K562 (cell line): ENCODE measurements around the gene EXOSC9. TPM values are rescaled to one million over a fixed set of nuclear protein-coding genes. Genes with fewer than 3 reads are reported as not detected.

Source experiments
- CBX3 ChIP-seq, 2 experiments: IDR thresholded peaks; 1 replicate in 1 of 2; 2 replicates in 1 of 2; pipeline ENCODE4 v1.6.1; 2012; ENCODE audit warnings: inconsistent platforms in 2 of 2, low read length in 2 of 2, borderline replicate concordance in 1 of 2, control low read depth in 1 of 2
- CREB1 ChIP-seq, 2 experiments: sonication (generic) in 1 of 2; formaldehyde crosslinking in 1 of 2; IDR thresholded peaks; 2 replicates each; pipeline versions ENCODE4 v1.6.1 to v1.8.0; 2012 to 2022; ENCODE audit warnings: inconsistent platforms in 1 of 2, mild to moderate bottlenecking in 1 of 2, missing genetic modification reagents in 1 of 2, moderate library complexity in 1 of 2
- EGR1 ChIP-seq: fragments of 450-650 bp; conservative IDR thresholded peaks from 2 replicates; pipeline ENCODE4 v1.6.1; 2017; ENCODE audit warnings: mild to moderate bottlenecking
- GTF2F1 ChIP-seq: IDR thresholded peaks from 2 replicates; pipeline ENCODE4 v1.6.1; 2011; ENCODE audit warnings: low read depth, low read length, improper control_type of control experiment
- HDAC2 ChIP-seq: fragments of 450-650 bp; IDR thresholded peaks from 2 replicates; pipeline ENCODE4 v1.6.1; 2016; ENCODE audit warnings: mild to moderate bottlenecking
- HDAC8 ChIP-seq: fragments of 450-650 bp; IDR thresholded peaks from 2 replicates; pipeline ENCODE4 v1.6.1; 2016; ENCODE audit warnings: mild to moderate bottlenecking, missing genetic modification characterization, moderate library complexity, missing compliant biosample characterization
- HLTF ChIP-seq: fragments of 450-650 bp; IDR thresholded peaks from 2 replicates; pipeline ENCODE4 v1.6.1; 2016
- MAFF ChIP-seq: IDR thresholded peaks from 2 replicates; pipeline ENCODE4 v1.6.1; 2012; ENCODE audit warnings: low read length, improper control_type of control experiment
- PTBP1 ChIP-seq: fragments of 200-400 bp; formaldehyde crosslinking; IDR thresholded peaks from 2 replicates; pipeline ENCODE4 v1.6.1; 2017; ENCODE audit warnings: low read depth, low read length
- RAD51 ChIP-seq: fragments of 450-650 bp; IDR thresholded peaks from 2 replicates; pipeline ENCODE4 v1.7.1; 2016; ENCODE audit warnings: low read depth, mild to moderate bottlenecking, borderline replicate concordance
- SMAD2 ChIP-seq: fragments of 150-350 bp; IDR thresholded peaks from 2 replicates; pipeline ENCODE4 v1.6.1; 2014; ENCODE audit warnings: low read depth, mild to moderate bottlenecking, low read length
- SMAD4 ChIP-seq: fragments of 250-450 bp; sonication (Bioruptor Pico); conservative IDR thresholded peaks from 2 replicates; pipeline ENCODE4 v1.8.0; 2021; ENCODE audit warnings: inconsistent platforms, mild to moderate bottlenecking, moderate library complexity
- STAT5B ChIP-seq: fragments of 250-450 bp; sonication (Bioruptor Pico); IDR thresholded peaks from 2 replicates; pipeline ENCODE4 v1.8.0; 2021; ENCODE audit warnings: mild to moderate bottlenecking, inconsistent platforms
- TCF7L2 ChIP-seq: fragments of 150-350 bp; IDR thresholded peaks from 2 replicates; pipeline ENCODE4 v1.6.1; 2016; ENCODE audit warnings: low read depth, mild to moderate bottlenecking, low read length, moderate library complexity
- XRCC5 ChIP-seq: fragments of 200-400 bp; formaldehyde crosslinking; IDR thresholded peaks from 2 replicates; pipeline ENCODE4 v1.6.1; 2017; ENCODE audit warnings: low read depth, mild to moderate bottlenecking, low read length
- ZNF143 ChIP-seq: sonication (generic); formaldehyde crosslinking; IDR thresholded peaks from 2 replicates; pipeline ENCODE4 v1.9.0; 2022; ENCODE audit warnings: mild to moderate bottlenecking, missing genetic modification reagents
- ZNF444 ChIP-seq: fragments of 250-450 bp; sonication (Bioruptor Pico); IDR thresholded peaks from 2 replicates; pipeline ENCODE4 v1.4.0; 2020; ENCODE audit warnings: mild to moderate bottlenecking, moderate library complexity
- ZNF551 ChIP-seq: fragments of 250-450 bp; sonication (Bioruptor Pico); IDR thresholded peaks from 2 replicates; pipeline ENCODE4 v1.5.0; 2021; ENCODE audit warnings: mild to moderate bottlenecking, moderate library complexity
- ZNF589 ChIP-seq: fragments of 200-800 bp; sonication (Bioruptor generic); IDR thresholded peaks from 2 replicates; pipeline ENCODE4 v1.6.1; 2016; ENCODE audit warnings: low read depth, missing genetic modification characterization, missing compliant biosample characterization
- ZNF717 ChIP-seq: fragments of 250-450 bp; sonication (Bioruptor Pico); IDR thresholded peaks from 2 replicates; pipeline ENCODE4 v1.5.0; 2021
- polyA plus RNA-seq, 8 experiments: library from polyadenylated mRNA; depleted of rRNA in 4 of 8; stranded (reverse) in 5 of 8; unstranded in 3 of 8; fragments of >200 nt; fragmentation: Nextera tagmentation in 2 of 8; fragmentation: Illumina TruSeq in 1 of 8; extraction: Ambion mirVana in 2 of 8; extraction: Trizol in 1 of 8; gene quantifications; 2 replicates each; pipeline versions ENCODE4 v1.2.1 to v1.2.3, GENCODE V29; 2011 to 2014; ENCODE audit warnings: inconsistent platforms in 1 of 8, missing spikeins in 1 of 8
- total RNA-seq, 7 experiments: library from RNA; depleted of rRNA in 6 of 7; stranded (reverse); fragments of >200 nt in 6 of 7; fragmentation: Illumina TruSeq in 2 of 7; extraction: Trizol in 2 of 7; gene quantifications; 2 replicates each; pipeline versions ENCODE4 v1.2.1 to v1.2.3, GENCODE V29; 2011 to 2021; ENCODE audit warnings: low replicate concordance in 1 of 7
- TF ChIP-seq, protein P1 (sequence below): fragments of 450-650 bp; formaldehyde crosslinking; IDR thresholded peaks from 2 replicates; pipeline ENCODE4 v1.4.0; 2022; ENCODE audit warnings: mild to moderate bottlenecking, moderate library complexity
- TF ChIP-seq, protein P2 (sequence below): fragments of 250-450 bp; sonication (Bioruptor Pico); IDR thresholded peaks from 2 replicates; pipeline ENCODE4 v1.8.0; 2021; ENCODE audit warnings: mild to moderate bottlenecking, moderate library complexity
- TF ChIP-seq, protein P3 (sequence below): IDR thresholded peaks from 3 replicates; pipeline ENCODE4 v1.6.1; 2011; ENCODE audit warnings: borderline replicate concordance, mild to moderate bottlenecking; ENCODE audit not compliant: insufficient read length, insufficient read depth
- TF ChIP-seq, protein P4 (sequence below): sonication (generic); formaldehyde crosslinking; IDR thresholded peaks from 2 replicates; pipeline ENCODE4 v1.8.0; 2022; ENCODE audit warnings: mild to moderate bottlenecking, missing genetic modification reagents
- TF ChIP-seq, protein P5 (sequence below): fragments of 250-450 bp; sonication (Bioruptor Pico); IDR thresholded peaks from 2 replicates; pipeline ENCODE4 v1.8.0; 2022; ENCODE audit warnings: inconsistent platforms

The EXOSC9 gene
- total and polyA plus RNA-seq, 9 of the 15 experiments (the other 6 are each of a cell fraction or from before 2014, with no cell fraction given): 64.7 to 166 (median 115) TPM

DNA sequence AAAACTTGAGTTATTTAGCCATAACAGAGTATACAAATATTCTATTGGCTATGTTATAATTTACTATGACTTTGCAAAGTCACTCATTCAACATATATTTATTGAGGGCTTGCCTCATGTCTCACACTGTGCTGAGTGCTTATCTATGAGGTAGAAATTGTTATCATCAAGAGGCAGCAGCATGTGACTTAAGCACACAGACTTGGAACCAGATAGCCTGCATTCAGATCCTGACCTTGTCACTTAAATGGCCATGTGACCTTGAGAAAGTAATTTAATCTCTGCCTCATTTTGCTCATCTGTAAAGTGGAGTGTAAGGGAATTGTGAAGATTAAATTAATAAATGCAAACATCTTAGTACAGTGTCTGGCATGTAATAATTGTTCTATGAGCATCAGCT lies 10.1 kb upstream of the EXOSC9 start (continued):
- TF ChIP-seq, protein P1, sequence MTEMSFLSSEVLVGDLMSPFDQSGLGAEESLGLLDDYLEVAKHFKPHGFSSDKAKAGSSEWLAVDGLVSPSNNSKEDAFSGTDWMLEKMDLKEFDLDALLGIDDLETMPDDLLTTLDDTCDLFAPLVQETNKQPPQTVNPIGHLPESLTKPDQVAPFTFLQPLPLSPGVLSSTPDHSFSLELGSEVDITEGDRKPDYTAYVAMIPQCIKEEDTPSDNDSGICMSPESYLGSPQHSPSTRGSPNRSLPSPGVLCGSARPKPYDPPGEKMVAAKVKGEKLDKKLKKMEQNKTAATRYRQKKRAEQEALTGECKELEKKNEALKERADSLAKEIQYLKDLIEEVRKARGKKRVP (CRISPR knock-in tag): 0 out of 2 replicates have a peak, but pooled peaks have one; percentile 39
- TF ChIP-seq MAFF (peak; percentile 58; the same call in 1 of the 2 replicates), ZNF551 (CRISPR knock-in tag) (no peak), CBX3 (IDR thresholded peaks at IDR 0.05; ENCODE audit: borderline replicate concordance in 1 of 2, low read length in 2 of 2) (peak in 1 of 2 experiments; percentile 48; a peak in 1 of 3 replicates), CREB1 (IDR thresholded peaks at IDR 0.05) (peak; percentile 63; the same call in 1 of the 2 replicates), CREB1 (CRISPR knock-in tag; IDR thresholded peaks at IDR 0.05) (peak; percentile 58; the same call in 1 of the 2 replicates), GTF2F1 (no peak), STAT5B (no peak), XRCC5 (no peak), HDAC2 (peak; percentile 92), HLTF (no peak), EGR1 (no peak), ZNF143 (no peak), HDAC8 (no peak), PTBP1 (no peak), TCF7L2 (no peak), ZNF589 (CRISPR knock-in tag) (no peak), ZNF444 (CRISPR knock-in tag) (no peak), SMAD2 (no peak), RAD51 (peak; percentile 88), ZNF717 (CRISPR knock-in tag) (no peak), SMAD4 (CRISPR knock-in tag) (peak; percentile 74)
- TF ChIP-seq, protein P2, sequence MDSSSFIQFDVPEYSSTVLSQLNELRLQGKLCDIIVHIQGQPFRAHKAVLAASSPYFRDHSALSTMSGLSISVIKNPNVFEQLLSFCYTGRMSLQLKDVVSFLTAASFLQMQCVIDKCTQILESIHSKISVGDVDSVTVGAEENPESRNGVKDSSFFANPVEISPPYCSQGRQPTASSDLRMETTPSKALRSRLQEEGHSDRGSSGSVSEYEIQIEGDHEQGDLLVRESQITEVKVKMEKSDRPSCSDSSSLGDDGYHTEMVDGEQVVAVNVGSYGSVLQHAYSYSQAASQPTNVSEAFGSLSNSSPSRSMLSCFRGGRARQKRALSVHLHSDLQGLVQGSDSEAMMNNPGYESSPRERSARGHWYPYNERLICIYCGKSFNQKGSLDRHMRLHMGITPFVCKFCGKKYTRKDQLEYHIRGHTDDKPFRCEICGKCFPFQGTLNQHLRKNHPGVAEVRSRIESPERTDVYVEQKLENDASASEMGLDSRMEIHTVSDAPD (CRISPR knock-in tag): no peak
- TF ChIP-seq, protein P3, sequence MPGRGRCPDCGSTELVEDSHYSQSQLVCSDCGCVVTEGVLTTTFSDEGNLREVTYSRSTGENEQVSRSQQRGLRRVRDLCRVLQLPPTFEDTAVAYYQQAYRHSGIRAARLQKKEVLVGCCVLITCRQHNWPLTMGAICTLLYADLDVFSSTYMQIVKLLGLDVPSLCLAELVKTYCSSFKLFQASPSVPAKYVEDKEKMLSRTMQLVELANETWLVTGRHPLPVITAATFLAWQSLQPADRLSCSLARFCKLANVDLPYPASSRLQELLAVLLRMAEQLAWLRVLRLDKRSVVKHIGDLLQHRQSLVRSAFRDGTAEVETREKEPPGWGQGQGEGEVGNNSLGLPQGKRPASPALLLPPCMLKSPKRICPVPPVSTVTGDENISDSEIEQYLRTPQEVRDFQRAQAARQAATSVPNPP: no peak
- TF ChIP-seq, protein P4, sequence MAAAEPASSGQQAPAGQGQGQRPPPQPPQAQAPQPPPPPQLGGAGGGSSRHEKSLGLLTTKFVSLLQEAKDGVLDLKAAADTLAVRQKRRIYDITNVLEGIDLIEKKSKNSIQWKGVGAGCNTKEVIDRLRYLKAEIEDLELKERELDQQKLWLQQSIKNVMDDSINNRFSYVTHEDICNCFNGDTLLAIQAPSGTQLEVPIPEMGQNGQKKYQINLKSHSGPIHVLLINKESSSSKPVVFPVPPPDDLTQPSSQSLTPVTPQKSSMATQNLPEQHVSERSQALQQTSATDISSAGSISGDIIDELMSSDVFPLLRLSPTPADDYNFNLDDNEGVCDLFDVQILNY: no peak
- TF ChIP-seq, protein P5, sequence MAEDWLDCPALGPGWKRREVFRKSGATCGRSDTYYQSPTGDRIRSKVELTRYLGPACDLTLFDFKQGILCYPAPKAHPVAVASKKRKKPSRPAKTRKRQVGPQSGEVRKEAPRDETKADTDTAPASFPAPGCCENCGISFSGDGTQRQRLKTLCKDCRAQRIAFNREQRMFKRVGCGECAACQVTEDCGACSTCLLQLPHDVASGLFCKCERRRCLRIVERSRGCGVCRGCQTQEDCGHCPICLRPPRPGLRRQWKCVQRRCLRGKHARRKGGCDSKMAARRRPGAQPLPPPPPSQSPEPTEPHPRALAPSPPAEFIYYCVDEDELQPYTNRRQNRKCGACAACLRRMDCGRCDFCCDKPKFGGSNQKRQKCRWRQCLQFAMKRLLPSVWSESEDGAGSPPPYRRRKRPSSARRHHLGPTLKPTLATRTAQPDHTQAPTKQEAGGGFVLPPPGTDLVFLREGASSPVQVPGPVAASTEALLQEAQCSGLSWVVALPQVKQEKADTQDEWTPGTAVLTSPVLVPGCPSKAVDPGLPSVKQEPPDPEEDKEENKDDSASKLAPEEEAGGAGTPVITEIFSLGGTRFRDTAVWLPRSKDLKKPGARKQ: no peak
